H1 (cell line): ENCODE data around the gene APBA2. TPM values are rescaled to one million over a fixed set of nuclear protein-coding genes. Genes with fewer than 3 reads are reported as not detected.

Experiments
- HDAC2 ChIP-seq, 2 experiments: fragments of 300-600 bp in 1 of 2; sonication (generic) in 1 of 2; IDR thresholded peaks; 2 replicates each; pipeline ENCODE4 v1.6.1; 2011 to 2012; ENCODE audit warnings: low read depth in 2 of 2, low read length in 2 of 2, mild to moderate bottlenecking in 2 of 2, moderate library complexity in 2 of 2, borderline replicate concordance in 1 of 2, inconsistent platforms in 1 of 2
- RAD21 ChIP-seq, 2 experiments: IDR thresholded peaks in 1 of 2; conservative IDR thresholded peaks in 1 of 2; 2 replicates each; pipeline ENCODE4 v1.6.1; 2011; ENCODE audit warnings: low read depth in 2 of 2, low read length in 2 of 2, improper control_type of control experiment in 1 of 2, inconsistent platforms in 1 of 2, mild to moderate bottlenecking in 1 of 2, moderate library complexity in 1 of 2
- SAP30 ChIP-seq: fragments of 300-600 bp; sonication (generic); IDR thresholded peaks from 2 replicates; pipeline ENCODE4 v1.7.1; 2012; ENCODE audit warnings: low read length, moderate library complexity, mild to moderate bottlenecking, inconsistent platforms; ENCODE audit not compliant: insufficient read depth, insufficient replicate concordance
- SIRT6 ChIP-seq: IDR thresholded peaks from one replicate; pipeline ENCODE4 v1.7.1; 2012; ENCODE audit warnings: low read length, inconsistent platforms
- polyA plus RNA-seq, 7 experiments: library from polyadenylated mRNA; depleted of rRNA in 3 of 7; stranded (reverse) in 5 of 7; unstranded in 2 of 7; fragments of >200 nt in 5 of 7; fragments of 200-250 nt in 2 of 7; gene quantifications; 1 replicate in 5 of 7; 2 replicates in 1 of 7; 4 replicates in 1 of 7; pipeline versions ENCODE4 v1.2.1 to v1.2.3, GENCODE V29; 2011 to 2013; ENCODE audit warnings: missing spikeins in 2 of 7, mixed read lengths in 2 of 7
- total RNA-seq: library from RNA; stranded (reverse); fragmentation: NEBNext Ultra II Directional; extraction: Animal tissue kit (Norgen Biotek cat#: 25700); gene quantifications from 2 replicates; pipeline ENCODE4 v1.2.1, GENCODE V29; 2021

APBA2 gene
- total and polyA plus RNA-seq, 2 of the 8 experiments (the other 6 are each of a cell fraction or from before 2014, with no cell fraction given) = 15.5 to 19.0 TPM

DNA sequence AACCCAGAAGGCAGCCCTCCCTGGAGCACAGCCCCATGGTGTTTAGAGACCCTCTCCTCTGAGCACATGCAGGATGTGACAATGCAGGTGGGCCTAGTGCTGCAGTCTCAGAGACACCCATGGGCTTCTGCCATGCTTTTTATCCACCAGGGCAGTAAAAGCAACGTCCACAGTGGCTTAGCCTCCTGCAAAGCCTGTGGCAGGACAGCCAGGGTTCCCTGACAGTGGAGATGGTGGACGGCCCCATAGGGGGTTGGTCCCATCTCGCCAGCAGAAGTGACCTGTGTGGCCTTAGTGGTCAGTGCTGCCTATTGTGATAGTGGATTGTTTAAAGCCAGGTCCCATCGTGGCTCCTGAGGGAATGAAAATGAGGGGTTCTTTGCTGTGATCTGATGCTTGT is 46.6 kb downstream of the APBA2 start (continued):
- TF ChIP-seq SIRT6 (no peak), RAD21 (IDR thresholded peaks at IDR 0.05 in 1 of 2, conservative IDR thresholded peaks at IDR 0.05 in 1 of 2; ENCODE audit: low read depth in 2 of 2, low read length in 2 of 2) (no peak), SAP30 (no peak), HDAC2 (IDR thresholded peaks at IDR 0.05; ENCODE audit: borderline replicate concordance in 1 of 2, low read depth in 2 of 2, low read length in 2 of 2) (no peak)
- TF ChIP-seq, all 59 proteins: peak for 0
